H9 (cell line): ENCODE measurements around the gene METTL3. TPM values are rescaled to one million over a fixed set of nuclear protein-coding genes. Genes with fewer than 3 reads are reported as not detected.

Experiments
- DNase-seq: peaks from one replicate; pipeline ENCODE4 v3.0.0-alpha.2; 2017
- H2AFZ ChIP-seq: one replicate; pipeline ENCODE4 v1.6.1; 2013; ENCODE audit warnings: mild to moderate bottlenecking, low read length, control low read depth, moderate library complexity
- H2AK5ac ChIP-seq: 2 replicates; pipeline ENCODE4 v1.6.1; 2013; ENCODE audit warnings: low read length, control low read depth, mixed read lengths; ENCODE audit not compliant: insufficient read length
- H2BK120ac ChIP-seq: one replicate; pipeline ENCODE4 v1.6.1; 2013; ENCODE audit warnings: low read depth, mild to moderate bottlenecking, low read length, control low read depth, inconsistent platforms; ENCODE audit not compliant: poor library complexity, severe bottlenecking
- H2BK12ac ChIP-seq: 2 replicates; pipeline ENCODE4 v1.6.1; 2013; ENCODE audit warnings: low read length, control low read depth, mixed read lengths, low read depth; ENCODE audit not compliant: insufficient read length
- H2BK15ac ChIP-seq: 2 replicates; pipeline ENCODE4 v1.6.1; 2013; ENCODE audit warnings: low read depth, low read length, control low read depth
- H2BK20ac ChIP-seq: one replicate; pipeline ENCODE4 v1.6.1; 2013; ENCODE audit warnings: low read depth, mild to moderate bottlenecking, low read length, control low read depth, inconsistent platforms; ENCODE audit not compliant: poor library complexity, severe bottlenecking
- H2BK5ac ChIP-seq: 2 replicates; pipeline ENCODE4 v1.6.1; 2013; ENCODE audit warnings: low read length, control low read depth, mixed read lengths; ENCODE audit not compliant: insufficient read length
- H3K14ac ChIP-seq: 2 replicates; pipeline ENCODE4 v1.6.1; 2013; ENCODE audit warnings: low read length, control low read depth; ENCODE audit not compliant: insufficient read depth
- H3K18ac ChIP-seq: 2 replicates; pipeline ENCODE4 v1.6.1; 2013; ENCODE audit warnings: low read depth, mild to moderate bottlenecking, mixed read lengths, low read length, control low read depth; ENCODE audit not compliant: insufficient read length
- H3K23ac ChIP-seq: 2 replicates; pipeline ENCODE4 v1.6.1; 2013; ENCODE audit warnings: low read length, control low read depth, mixed read lengths, low read depth; ENCODE audit not compliant: insufficient read length
- H3K23me2 ChIP-seq: 2 replicates; pipeline ENCODE4 v1.6.1; 2013; ENCODE audit warnings: low read depth, mild to moderate bottlenecking, mixed read lengths, low read length, control low read depth; ENCODE audit not compliant: insufficient read length, poor library complexity, severe bottlenecking
- H3K27ac ChIP-seq: 2 replicates; pipeline ENCODE4 v1.5.1; 2013; ENCODE audit warnings: low read length, control low read depth, mixed read lengths, low read depth; ENCODE audit not compliant: insufficient read length
- H3K27me3 ChIP-seq: 2 replicates; pipeline ENCODE4 v1.6.1; 2013; ENCODE audit warnings: low read length, control low read depth, inconsistent platforms; ENCODE audit not compliant: insufficient read depth
- H3K4ac ChIP-seq: 2 replicates; pipeline ENCODE4 v1.6.1; 2013; ENCODE audit warnings: low read depth, mild to moderate bottlenecking, control low read depth, inconsistent platforms, low read length, moderate library complexity
- H3K4me1 ChIP-seq: 2 replicates; pipeline ENCODE4 v1.6.1; 2013; ENCODE audit warnings: low read length, control low read depth, inconsistent platforms; ENCODE audit not compliant: insufficient read depth
- H3K4me2 ChIP-seq: 2 replicates; pipeline ENCODE4 v1.6.1; 2013; ENCODE audit warnings: low read length, control low read depth, mixed read lengths; ENCODE audit not compliant: insufficient read length, insufficient read depth
- H3K56ac ChIP-seq: 2 replicates; pipeline ENCODE4 v1.6.1; 2013; ENCODE audit warnings: low read depth, mild to moderate bottlenecking, mixed read lengths, low read length, control low read depth; ENCODE audit not compliant: insufficient read length
- H3K79me1 ChIP-seq: 2 replicates; pipeline ENCODE4 v1.6.1; 2013; ENCODE audit warnings: low read depth, mild to moderate bottlenecking, moderate library complexity, low read length, control low read depth, inconsistent platforms; ENCODE audit not compliant: insufficient read depth, poor library complexity, severe bottlenecking
- H3K79me2 ChIP-seq: 2 replicates; pipeline ENCODE4 v1.6.1; 2013; ENCODE audit warnings: low read length, control low read depth, inconsistent platforms; ENCODE audit not compliant: insufficient read depth
- H3K9ac ChIP-seq: 2 replicates; pipeline ENCODE4 v1.6.1; 2013; ENCODE audit warnings: low read length, control low read depth, mixed read lengths; ENCODE audit not compliant: insufficient read length; ENCODE audit errors: extremely low read depth
- H3K9me3 ChIP-seq: one replicate; pipeline ENCODE4 v1.6.1; 2013; ENCODE audit warnings: low read depth, low read length, inconsistent platforms; ENCODE audit not compliant: control insufficient read depth
- H3T11ph ChIP-seq: one replicate; pipeline ENCODE4 v1.6.1; 2013; ENCODE audit warnings: mild to moderate bottlenecking, low read length, control low read depth, inconsistent platforms
- H4K20me1 ChIP-seq: one replicate; pipeline ENCODE4 v1.6.1; 2013; ENCODE audit not compliant: control insufficient read depth, insufficient read length, insufficient read depth
- H4K5ac ChIP-seq: 2 replicates; pipeline ENCODE4 v1.6.1; 2013; ENCODE audit warnings: low read depth, mild to moderate bottlenecking, mixed read lengths, low read length, control low read depth; ENCODE audit not compliant: insufficient read length
- H4K8ac ChIP-seq: replicated peaks from 2 replicates; pipeline ENCODE4 v1.6.1; 2013; ENCODE audit warnings: low read length, control low read depth, mixed read lengths, low read depth; ENCODE audit not compliant: insufficient read length
- H4K91ac ChIP-seq: 2 replicates; pipeline ENCODE4 v1.6.1; 2013; ENCODE audit warnings: low read depth, mild to moderate bottlenecking, moderate library complexity, mixed read lengths, low read length, control low read depth; ENCODE audit not compliant: insufficient read length
- H3K27ac Mint-ChIP-seq, 3 experiments: 2 replicates in 2 of 3; 3 replicates in 1 of 3; pipeline ENCODE4 v1.8.0; 2020 to 2021; ENCODE audit warnings: mixed read lengths in 3 of 3, mild to moderate bottlenecking in 1 of 3, moderate library complexity in 1 of 3
- H3K27me3 Mint-ChIP-seq: 2 replicates; pipeline ENCODE4 v1.8.0; 2021; ENCODE audit warnings: low read depth, mild to moderate bottlenecking, moderate library complexity, mixed read lengths
- H3K36me3 Mint-ChIP-seq, 3 experiments: 2 replicates in 2 of 3; 3 replicates in 1 of 3; pipeline ENCODE4 v1.8.0; 2020 to 2021; ENCODE audit warnings: low read depth in 3 of 3, mixed read lengths in 3 of 3; ENCODE audit not compliant: insufficient read depth in 1 of 3
- H3K4me1 Mint-ChIP-seq, 2 experiments: 2 replicates each; pipeline ENCODE4 v1.8.0; 2020; ENCODE audit warnings: mixed read lengths in 2 of 2
- H3K4me3 Mint-ChIP-seq, 2 experiments: 2 replicates in 1 of 2; 3 replicates in 1 of 2; pipeline ENCODE4 v1.8.0; 2020 to 2021; ENCODE audit warnings: mild to moderate bottlenecking in 2 of 2, mixed read lengths in 2 of 2, moderate library complexity in 1 of 2
- H3K9me3 Mint-ChIP-seq, 2 experiments: 2 replicates in 1 of 2; 3 replicates in 1 of 2; pipeline ENCODE4 v1.8.0; 2020; ENCODE audit warnings: mild to moderate bottlenecking in 2 of 2, mixed read lengths in 2 of 2, moderate library complexity in 1 of 2
- CTCF ChIP-seq: fragments of 200-600 bp; sonication (generic); conservative IDR thresholded peaks from 3 replicates; pipeline ENCODE4 v1.8.0; 2021; ENCODE audit warnings: antibody characterized with exemption, mild to moderate bottlenecking
- WGBS: extraction: QIAGEN DNeasy Blood & Tissue Kit; methylation state at CpG from one replicate; pipeline ENCODE4 v1.1.7; 2013; ENCODE audit warnings: missing lambda C conversion rate, low lambda C conversion rate, mixed read lengths; ENCODE audit not compliant: insufficient read length; ENCODE audit errors: extremely low coverage; 5-methylcytosine and 5-hydroxymethylcytosine counted together
- total RNA-seq: library from RNA; stranded (reverse); gene quantifications from 2 replicates; pipeline ENCODE4 v1.2.1, GENCODE V29; 2021

Gene METTL3
- total RNA-seq, 1 experiment from 2014 or later: 84.1 TPM

- Histone ChIP-seq H3K4me2 (peak overlapping the region; percentile 4), H3K4me1 (peaks cover 13% of the 10 kb centered on the region; the same call in 1 of the 2 replicates), H2BK5ac (no peak overlapping the region), H3K23ac (no peak overlapping the region), H3K79me1 (peaks cover 15% of the 10 kb centered on the region), H2BK120ac (no peak overlapping the region), H3K9me3 (no peaks in the 10 kb centered on the region), H3T11ph (no peak overlapping the region), H4K20me1 (no peaks in the 10 kb centered on the region), H3K27me3 (no peaks in the 10 kb centered on the region), H4K5ac (no peak overlapping the region), H3K4ac (no peak overlapping the region), H4K8ac (no peak overlapping the region), H3K23me2 (peaks cover 3% of the 10 kb centered on the region), H3K14ac (no peak overlapping the region), H3K56ac (no peak overlapping the region), H2BK15ac (no peak overlapping the region), H3K18ac (no peak overlapping the region), H2AFZ (no peak overlapping the region), H4K91ac (no peak overlapping the region), H3K79me2 (peaks cover 9% of the 10 kb centered on the region; the same call in 1 of the 2 replicates), H2BK12ac (no peak overlapping the region), H2AK5ac (no peak overlapping the region), H3K9ac (no peak overlapping the region), H2BK20ac (no peak overlapping the region), H3K27ac (no peak overlapping the region)
- Mint-ChIP-seq H3K36me3 (peaks cover 45 to 59% (median 54%) of the 10 kb centered on the region in 3 experiments), H3K27me3 (no peaks in the 10 kb centered on the region), H3K27ac (peak overlapping the region in 2 of 3 experiments; percentile 82 to 94; a peak in 2 of 7 replicates), H3K4me3 (no peak overlapping the region), H3K4me1 (peaks cover 55 to 58% of the 10 kb centered on the region in 2 experiments), H3K9me3 (no peaks in the 10 kb centered on the region)
- no CpG with 5 or more reads among the region's 2 CpGs for WGBS
- no peak for TF ChIP-seq CTCF
- no peak for DNase-seq
Observed at GRCh38 chr14:21521501-21521900, 10.4 kb upstream of the METTL3 start.
